SKM-1 (cell line): ENCODE data around the gene IFNGR1.
A peak's percentile ranks its signal among the peaks of the same experiment; 100 is the strongest.
"Not testable (repeated sequence)": the region's sequence is repeated elsewhere in the genome, so short reads cannot be mapped to it uniquely, and the experiment has no call there.

Experiments used
- DNase-seq: peaks from one replicate; lab custom pipeline; 2025; ENCODE audit not compliant: unreplicated experiment; lab: John Stamatoyannopoulos, UW

The IFNGR1 gene

DNA sequence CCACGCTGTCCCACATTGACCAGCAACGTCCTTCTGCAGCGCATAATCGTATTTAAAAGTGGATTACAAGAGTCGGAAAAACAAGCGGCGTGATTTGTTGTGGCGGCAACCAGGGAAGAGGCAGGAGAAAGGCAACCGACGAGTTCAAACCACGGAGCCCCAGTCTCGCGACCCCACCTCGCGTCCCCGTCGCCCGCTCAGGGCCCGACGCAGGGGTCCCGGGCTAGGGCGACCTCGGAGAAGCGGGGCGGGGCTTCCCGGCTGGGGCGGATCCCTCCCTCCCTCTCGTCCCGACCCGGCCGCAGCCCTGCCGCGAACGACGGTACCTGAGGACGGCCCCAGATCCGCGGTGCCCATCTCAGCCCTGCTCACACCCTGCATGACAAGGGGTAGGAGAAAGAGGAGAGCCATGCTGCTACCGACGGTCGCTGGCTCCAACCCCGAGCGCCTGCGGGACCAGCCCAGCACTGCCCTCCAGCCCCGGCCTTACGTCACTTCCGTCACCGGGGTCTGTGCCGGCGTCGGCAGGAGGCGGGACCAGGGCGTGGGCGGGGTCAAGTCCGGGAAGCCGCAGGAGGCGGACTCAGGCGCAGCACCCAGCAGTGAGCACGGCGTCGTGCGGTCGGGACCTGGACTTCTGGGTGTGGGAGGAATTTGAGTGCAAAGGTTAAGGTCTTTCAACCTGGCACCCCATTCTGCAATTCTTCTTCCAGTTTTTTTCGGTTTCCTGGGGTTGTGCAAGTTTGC lies at the start of gene IFNGR1:
IFNGR1 (minus strand) TSS at position 469 of the 747 bp plus-strand sequence; CDS start at position 411, 58 bp downstream.
- DNase-seq: peak; percentile 92

DNA sequence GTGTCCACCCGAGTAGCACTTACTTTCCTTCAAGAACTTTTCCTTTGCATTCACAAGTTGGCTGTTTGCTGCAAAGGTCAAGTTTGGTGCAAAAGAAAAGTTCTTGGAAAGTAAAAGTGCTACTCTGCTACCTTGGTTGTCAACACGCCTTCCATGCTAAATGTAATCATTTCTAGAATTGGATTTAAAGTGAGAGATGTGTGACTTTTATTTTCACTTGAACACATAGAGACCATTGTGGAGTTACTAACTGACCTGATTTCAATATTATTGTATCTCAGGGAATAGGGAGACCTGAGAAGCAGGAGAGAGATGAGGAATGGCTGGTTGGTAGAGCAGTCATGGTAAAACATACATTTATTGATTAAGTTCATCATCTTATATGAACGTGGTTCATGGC lies 49.7 kb upstream of the IFNGR1 start:
- DNase-seq: no peak

DNA sequence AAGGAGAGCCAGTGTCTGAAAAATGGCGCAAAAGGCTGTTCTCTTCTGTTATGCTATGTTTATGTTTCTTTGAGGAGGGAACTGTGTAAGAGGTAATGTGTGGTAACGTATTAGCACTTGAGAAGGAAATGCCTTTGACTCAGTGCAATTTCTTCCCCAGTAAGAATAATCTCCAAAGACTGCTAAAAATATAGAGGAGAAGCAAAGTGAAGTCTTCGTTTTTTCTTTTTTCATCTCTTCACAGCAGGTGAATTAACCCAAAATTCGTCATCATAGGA lies 47.1 kb upstream of the IFNGR1 start:
- no peak for DNase-seq

DNA sequence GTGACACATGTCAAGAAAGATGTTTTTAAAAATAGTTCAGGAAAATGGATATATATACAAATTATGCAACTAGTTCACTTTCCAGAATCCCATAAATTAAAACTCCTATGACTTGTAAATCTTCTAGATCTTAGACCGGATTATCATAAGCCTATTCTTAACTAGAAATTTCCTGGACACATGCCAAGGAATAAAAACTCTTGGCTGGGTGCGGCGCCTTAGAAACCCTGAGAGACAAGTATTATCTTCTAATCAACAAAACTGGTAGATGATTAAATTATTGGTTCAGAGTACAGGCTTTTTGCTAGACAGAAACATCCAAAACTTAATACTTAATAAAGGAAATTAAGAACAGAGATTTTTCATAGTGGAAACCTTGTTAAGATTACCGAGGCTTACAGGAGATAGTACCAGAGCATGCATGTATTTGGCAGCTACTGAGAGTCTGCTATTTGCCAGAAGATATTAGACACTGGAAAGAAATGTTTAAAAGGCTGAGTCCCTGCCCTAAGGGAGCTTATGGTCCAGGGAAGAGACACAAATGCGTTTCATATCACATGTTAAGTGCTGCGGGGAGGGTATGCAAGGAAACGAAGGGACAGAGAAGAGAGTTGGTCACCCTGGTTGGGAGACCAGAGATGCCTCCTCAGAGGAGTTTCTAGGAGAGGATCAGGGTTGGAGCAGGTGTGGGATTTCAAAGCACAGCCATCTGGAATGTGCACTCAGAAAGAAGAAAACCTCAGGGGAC lies 46.5 kb upstream of the IFNGR1 start:
- no peak for DNase-seq

DNA sequence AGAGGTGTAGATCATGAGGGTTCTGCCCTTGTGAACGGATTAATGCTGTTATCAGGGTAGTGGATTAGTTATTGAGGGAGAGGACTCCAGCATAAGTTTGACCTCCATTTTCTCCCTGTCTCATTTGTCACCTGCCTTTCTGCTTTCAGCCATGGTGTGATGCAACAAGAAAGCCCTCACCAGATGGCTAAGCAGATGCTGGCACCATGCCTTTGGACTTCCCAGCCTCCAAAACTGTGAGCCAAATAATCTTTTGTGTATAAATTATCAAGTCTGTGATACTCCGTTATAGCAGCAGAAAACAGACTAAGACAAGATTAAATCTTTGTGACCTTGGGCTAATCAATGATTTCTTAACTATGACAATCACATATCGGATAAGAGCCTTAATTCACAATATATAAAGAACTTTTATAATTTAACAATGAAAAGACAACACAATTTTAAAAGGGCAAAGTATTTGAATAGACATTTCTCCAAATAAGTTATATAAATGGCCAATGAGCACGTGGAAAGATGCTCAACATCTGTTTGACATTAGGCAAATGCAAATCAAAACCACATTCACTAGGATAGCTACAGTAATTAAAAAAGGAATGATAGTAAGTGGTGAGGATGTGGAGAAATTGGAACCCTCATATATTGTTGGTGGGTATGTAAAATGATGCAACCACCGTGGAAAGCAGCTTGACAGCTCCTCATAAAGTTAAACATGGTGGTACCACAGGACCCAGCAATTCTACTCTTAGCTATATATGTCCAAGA lies 45.3 kb upstream of the IFNGR1 start:
- no peak for DNase-seq

DNA sequence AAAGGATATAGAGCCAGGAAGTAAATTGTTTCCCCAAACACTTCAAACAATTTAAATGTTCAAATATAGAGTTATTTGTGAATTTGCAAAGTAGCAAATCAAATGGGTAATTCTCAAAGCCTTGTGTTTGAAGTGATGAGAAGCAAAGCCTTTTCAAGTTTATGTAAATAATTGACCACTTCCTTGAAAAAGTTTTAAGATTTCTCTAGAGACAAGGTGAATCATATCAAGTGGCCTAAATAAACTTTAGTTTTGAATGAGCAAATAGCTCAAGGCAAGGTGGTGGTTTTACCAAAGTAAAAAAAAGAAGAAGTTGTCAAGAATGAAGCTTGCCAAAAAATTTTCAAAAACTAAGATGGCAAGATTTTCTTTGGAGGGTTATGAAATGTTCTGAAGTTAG lies 42.6 kb upstream of the IFNGR1 start:
- no peak for DNase-seq

DNA sequence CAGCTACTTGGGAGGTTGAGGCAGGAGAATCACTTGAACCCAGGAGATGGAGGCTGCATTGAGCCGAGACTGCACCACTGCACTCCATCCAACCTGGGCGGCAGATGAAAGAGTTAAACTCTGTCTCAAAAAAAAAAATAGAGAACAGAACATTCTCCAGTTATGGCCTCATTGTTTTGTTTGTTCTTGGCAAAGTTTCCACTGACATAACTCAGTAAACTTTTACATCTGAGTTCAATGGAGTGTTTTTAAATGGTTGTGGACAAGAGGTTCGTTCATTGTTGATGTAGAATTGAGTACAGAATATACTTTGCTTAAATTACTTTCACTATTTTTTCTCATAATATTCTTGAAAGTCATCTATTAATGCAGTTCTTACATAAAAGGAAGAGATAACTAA lies 42.2 kb upstream of the IFNGR1 start:
- no peak for DNase-seq

DNA sequence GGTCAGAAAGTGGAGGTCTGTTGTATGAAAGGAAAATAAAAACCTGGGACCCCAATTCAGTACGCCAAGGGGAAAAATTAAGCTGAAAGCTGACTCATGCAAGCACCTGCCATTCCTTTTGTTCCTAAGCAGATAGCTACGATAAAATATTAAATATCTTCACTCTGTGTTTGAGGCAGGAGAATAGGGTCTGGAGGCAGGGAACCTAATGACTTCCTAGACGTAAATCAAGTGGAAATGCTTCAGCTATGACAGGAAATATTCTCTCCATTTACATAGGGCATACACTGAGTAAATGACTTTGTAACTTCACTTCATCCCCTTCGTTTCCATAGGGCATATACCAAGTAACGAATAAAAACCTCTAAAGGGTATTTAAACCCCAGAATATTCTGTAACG lies 41.0 kb upstream of the IFNGR1 start:
- DNase-seq: no peak

DNA sequence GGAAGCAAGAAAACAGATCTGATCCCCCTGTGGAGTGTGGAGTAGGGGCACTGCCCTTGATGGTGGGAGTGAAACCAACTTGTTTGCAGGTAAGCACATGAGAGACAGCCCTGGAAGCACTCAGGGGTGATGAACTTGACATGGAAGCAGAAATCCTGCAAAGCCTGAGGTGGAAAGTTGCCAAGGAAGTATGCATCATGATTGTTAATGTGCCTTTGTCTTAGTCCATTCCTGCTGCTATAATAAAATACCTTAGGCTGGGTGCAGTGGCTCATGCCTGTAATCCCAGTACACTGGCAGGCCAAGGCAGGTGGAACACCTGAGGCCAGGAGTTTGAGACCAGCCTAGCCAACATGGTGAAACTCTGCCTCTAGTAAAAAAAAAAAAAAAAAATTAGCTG lies 40.2 kb upstream of the IFNGR1 start:
- DNase-seq: no peak

DNA sequence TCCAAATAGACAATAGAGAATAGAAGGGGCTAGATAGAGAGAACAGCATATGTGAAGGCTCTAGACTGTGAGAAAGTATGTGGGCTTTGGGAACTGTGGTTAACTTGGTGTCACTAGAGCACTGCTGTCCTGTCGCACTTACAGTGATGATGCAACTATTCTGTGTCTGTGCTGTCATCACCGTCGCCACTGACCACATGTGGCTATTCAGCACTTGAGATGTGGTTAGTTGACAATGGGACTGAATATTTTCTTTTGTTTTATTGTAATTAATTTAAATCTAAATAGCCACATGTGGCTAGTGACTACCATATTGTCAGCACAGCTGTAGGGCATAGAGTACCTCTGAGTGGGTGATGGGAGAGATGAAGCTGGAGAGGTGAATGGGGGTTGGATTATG lies 39.0 kb upstream of the IFNGR1 start:
- DNase-seq: peak; percentile 42

DNA sequence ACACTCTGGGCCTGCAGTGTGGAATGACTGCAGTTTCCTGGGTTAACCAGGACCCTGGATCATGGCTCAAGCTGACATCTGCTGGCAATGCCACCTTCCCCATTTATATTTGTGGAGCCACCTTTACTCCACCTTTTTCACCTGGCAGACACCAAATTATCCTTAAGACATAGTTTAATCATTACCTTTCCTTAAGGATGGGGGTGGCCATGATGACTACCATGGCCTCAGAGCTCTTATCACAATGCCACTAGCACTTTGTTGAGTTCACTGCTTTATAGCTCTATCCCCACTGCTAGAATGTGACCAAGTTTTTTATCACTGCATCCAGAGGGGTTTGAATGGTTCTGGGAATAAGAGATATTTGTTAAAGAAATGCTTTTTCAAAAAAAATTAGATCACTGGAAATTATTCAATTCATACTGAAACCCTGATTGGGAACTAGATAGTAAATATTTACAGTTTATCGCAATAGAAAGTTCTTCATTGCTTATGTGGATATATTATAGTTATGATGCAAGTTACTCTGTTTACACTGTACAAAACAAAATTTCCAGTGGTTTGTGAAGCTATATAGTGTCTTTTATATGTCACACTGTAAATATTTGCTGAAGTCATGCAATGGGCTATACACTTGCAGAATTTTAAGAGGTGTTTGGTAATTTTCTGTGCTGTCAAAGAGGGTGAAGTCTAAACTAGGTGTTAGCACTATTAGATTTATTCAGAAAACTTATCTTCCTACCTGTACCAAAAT lies 37.3 kb upstream of the IFNGR1 start:
- DNase-seq: no peak

DNA sequence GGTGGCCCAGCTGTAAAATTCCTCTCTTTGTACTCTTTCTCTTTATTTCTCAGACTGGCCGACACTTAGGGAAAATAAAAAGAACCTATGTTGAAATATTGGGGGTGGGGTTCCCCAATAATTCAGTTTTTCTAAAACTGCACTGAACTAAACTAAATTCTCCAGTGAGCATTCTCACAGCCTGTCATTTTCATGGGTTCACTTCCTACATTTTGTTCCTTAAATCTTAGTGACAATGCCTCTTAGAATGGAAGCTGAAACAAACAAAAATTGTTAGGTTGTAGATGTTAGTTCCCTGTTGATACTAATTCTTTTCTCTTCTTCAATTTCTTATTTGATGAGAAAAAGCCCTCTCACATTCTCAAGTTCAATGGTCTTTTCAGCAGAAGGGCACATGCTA lies 35.8 kb upstream of the IFNGR1 start:
- DNase-seq: no peak

DNA sequence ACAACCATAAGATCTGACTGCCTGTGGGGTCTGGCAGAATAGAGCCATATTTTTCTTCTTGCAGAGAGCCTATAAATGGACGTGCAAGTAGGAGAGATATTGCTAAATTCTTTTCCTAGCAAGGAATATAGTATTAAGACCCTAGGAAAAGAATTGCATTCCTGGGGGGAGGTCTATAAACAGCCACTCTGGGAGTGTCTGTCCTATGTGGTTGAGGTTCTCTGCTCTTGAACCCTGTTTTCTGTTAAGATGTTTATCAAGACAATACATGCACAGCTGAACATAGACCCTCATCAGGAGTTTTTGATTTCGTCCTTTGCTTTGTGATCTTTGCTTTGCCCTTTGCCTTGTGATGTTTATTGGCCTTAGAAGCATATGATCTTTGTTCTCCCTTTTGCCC lies 35.2 kb upstream of the IFNGR1 start:
- DNase-seq: not testable (repeated sequence)

DNA sequence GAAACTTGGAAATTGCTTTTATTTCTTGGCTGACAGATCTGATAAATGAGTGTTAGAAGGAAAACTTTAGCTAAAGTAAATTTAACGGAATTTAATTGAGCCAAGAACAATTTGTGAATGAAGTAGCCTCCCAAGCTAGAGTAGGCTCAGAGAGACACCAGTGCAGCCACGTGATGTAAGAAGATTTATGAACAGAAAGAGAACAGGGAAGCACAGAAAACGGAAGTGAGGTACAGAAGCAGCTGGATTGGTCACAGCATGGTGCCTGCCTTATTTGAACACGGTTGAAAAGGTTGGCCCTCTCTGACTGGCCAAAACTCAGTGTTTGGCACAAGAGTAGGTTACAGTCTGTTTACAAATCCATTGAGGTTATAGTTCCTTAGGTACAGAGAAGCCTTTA lies 29.5 kb upstream of the IFNGR1 start:
- peak; percentile 55 for DNase-seq

DNA sequence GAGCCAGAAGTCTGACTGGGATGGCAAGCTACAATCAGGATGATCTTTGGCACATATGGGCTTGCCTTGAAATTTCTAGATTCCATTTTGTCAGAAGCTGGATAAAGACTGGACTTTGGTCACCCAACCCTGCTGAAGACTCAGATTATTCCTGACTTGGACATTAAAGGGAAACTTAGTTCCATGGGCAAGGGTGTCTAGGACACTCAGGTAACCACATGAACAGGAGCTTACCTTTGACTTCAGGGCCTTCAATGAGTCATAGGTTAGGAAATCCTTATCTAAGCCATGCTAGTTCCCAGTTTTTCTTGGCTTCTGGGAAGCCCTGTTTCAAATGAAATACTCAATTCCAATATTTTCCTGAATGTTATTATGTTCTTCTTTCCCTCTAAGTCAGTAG lies 28.5 kb upstream of the IFNGR1 start:
- DNase-seq: no peak

DNA sequence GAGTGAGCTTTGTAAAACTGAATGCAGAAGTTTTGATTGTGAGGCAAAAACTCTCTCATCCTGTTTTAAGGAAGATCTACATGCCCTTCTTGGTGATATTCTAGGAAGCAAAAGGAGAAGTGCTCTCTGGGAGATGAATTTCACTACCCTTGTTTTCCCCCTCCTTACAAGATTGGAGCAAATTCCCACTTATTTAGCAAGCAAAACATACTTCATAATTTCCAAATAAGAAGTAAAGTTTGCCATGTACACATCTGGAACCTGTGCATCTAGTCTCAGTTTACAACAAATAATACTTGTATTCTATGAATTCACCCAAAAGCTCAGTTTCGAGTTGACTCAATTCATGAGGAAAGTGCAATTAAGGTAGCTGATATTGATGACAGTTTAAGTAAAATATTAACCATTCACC lies 27.6 kb upstream of the IFNGR1 start:
- DNase-seq: no peak

DNA sequence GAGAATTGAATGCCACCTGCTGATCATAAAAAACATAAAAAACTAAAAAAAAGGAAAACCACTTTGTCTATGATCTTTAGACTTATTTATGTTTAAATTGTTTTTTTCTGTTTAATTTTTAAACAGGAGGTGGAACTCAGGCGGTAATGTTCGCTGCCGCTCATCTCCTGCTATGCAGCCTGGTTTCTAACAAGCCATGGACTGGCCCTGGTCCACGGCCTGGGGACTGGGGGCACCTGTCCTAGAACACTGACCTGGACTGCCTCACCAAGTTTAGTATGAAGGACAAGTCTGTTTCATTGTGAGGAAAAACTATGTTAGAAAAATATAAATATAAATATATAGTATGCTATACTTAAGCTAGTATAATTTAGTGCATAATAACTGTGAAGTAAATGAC lies 27.0 kb upstream of the IFNGR1 start:
- DNase-seq: no peak

DNA sequence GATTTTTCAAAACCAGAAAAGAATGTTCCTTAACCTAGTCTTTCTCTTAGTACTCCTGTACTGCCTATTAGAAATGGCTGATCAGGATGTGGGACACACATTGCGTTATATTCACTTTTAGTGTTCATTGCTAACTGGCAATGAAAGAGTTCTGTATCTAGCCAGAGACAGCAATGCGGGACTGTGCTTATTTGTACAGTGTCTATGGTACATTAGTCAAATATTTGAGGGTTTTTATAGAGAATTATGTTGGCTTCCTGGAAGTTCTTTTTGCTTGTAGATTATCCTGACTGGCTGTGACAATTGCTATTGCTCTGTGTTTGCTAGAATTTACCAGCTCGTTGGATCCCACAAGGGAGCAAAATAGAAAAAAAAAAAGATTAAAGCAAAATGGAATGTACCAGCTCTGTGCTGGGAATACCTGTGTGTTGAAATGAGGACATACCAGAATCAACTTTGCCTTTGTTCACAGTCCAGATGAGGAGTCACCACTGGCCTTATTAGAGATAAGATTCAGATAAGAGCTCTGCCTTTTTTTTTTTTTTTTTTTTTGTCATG lies 22.4 kb upstream of the IFNGR1 start:
- DNase-seq: no peak

DNA sequence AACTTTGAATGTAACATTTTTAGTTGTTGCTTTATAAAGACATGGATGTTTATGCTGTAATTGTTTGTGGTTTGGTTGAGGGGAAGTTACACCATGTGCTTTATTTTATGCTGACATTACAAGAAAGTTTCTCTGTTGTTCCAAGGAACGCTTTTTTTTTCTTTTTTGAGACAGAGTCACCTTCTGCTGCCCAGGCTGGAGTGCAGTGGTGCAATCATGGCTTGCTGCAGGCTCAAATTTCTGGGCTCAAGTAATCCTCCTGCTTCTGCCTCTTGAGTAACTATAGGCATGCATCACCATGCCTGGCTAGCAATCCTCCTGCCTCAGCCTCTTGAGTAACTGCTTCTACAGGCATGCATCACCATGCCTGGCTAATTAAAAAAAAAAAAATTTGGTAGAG lies 21.0 kb upstream of the IFNGR1 start:
- peak; percentile 89 for DNase-seq

DNA sequence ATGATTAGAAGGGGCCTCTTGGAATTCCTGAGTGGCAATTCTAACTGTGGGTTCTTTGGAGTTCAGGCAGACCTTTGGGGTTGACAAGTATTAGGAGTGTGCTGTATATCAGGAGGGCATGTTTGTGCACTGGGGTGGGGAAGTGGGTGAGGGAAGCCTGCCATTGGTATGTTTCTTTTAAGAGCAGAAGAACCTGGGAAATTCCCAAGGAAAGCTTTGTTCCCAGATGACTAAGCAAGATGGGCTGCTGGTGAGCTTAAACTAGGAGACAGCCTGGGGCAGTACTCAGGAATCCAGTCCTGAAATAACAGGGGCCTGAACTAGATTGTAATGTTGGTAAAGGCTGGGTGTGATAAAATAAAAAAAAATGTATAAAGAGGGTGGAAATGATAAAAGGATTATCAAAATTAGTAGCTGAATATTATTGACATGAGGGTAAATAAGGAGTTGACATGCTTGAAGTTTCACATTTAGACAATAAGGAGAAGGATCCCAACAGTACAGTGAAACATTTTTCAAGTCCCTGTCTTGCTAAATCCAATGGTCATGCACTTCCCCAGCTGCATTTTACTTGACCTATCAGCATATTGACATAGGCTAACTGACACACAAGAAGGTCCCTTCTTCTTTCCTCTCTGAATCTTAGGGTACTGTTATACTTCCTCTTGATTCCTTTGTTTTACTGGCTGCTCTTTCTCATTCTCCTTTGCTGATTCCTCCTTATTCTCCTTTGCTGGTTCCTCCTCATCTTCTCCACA lies 18.4 kb upstream of the IFNGR1 start:
- no peak for DNase-seq
